GM12801 (cell line): Measurements from ENCODE around the gene EIPR1.

Source experiments
- TF ChIP-seq, protein P1 (sequence below): IDR thresholded peaks from one replicate; pipeline ENCODE4 v1.5.1; 2011; ENCODE audit warnings: control low read depth; ENCODE audit not compliant: insufficient read length; ENCODE audit errors: extremely low read depth

The EIPR1 gene

DNA sequence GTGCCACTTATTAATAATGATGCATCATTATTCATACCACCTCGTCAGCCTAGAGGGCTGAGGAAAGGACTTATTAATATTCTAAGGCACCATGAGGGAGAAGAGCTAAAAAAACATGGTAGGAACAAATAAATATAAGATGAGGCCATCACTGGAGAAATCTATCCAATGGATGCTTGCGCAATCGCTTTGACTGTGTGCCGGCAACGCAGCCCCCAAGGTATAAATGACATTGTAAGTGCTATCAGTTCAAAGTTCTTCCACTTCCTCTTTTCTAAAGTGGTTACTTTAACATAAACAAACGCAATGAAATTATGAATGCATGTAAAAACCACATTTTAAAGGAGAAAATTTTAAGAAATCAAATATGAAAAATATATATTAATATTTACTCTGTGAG lies 164.6 kb downstream of the EIPR1 start:
- TF ChIP-seq, protein P1, sequence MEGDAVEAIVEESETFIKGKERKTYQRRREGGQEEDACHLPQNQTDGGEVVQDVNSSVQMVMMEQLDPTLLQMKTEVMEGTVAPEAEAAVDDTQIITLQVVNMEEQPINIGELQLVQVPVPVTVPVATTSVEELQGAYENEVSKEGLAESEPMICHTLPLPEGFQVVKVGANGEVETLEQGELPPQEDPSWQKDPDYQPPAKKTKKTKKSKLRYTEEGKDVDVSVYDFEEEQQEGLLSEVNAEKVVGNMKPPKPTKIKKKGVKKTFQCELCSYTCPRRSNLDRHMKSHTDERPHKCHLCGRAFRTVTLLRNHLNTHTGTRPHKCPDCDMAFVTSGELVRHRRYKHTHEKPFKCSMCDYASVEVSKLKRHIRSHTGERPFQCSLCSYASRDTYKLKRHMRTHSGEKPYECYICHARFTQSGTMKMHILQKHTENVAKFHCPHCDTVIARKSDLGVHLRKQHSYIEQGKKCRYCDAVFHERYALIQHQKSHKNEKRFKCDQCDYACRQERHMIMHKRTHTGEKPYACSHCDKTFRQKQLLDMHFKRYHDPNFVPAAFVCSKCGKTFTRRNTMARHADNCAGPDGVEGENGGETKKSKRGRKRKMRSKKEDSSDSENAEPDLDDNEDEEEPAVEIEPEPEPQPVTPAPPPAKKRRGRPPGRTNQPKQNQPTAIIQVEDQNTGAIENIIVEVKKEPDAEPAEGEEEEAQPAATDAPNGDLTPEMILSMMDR = no peak

GRCh38 chr2:3212061-3212362 lies 165.6 kb downstream of the EIPR1 start:
- TF ChIP-seq, protein P1 = no peak

DNA sequence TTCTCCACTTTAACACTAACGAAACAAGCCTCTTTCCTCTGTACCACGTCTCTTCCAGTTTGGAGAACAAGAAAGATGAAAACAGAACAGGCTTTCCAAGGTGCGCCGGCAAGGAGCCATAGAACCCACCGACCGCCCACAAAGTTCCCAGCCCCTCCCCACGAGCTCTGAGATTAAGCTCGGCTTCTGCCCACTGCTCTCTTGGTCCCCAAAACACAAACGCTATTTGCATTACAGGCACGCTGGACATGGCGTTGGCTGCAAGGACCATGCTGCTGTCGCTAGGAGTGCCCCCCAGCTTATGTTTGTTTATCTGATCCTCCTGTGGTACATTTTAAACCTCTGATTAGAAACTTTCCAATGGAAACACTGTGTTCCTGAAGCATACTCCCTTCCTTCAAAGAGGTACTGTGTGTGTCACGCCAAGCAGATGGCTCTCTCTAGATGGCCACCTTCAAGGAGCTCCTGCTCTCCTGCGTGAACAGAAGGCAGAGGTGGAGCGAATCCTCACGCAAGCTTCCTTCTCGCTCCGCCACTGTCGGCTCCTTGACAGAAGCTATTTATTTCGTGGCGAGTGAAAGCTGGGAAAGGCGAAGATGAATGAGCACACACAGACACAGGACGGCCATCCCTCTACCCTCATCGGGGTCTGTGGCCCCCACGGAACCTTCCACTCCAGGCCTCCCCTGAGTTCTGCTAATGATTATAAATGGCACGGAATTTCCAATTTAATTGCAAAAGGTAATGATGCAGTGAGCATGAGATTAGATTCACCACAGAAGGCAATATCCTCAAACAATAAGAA lies 166.2 kb downstream of the EIPR1 start:
- TF ChIP-seq, protein P1 = no peak

DNA sequence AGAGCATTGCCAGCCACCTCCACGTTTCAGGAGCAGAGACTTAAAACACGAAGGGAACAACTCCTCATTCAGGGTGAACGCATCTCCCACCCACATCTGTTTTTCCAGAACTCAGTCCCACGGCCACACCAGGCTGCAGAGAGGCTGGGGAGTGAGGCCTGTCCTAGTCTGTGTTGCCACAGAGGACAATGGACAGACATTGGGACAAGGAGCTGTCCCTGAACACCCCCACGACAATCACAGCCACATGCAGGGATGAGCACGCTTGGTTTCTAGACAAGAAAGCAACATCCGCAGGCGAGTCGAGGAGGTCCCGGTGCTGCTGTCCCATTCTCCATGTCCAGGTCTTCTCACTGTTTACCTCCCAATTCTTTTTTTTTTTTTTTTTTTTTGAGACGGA lies 167.4 kb downstream of the EIPR1 start:
- TF ChIP-seq, protein P1 = no peak

DNA sequence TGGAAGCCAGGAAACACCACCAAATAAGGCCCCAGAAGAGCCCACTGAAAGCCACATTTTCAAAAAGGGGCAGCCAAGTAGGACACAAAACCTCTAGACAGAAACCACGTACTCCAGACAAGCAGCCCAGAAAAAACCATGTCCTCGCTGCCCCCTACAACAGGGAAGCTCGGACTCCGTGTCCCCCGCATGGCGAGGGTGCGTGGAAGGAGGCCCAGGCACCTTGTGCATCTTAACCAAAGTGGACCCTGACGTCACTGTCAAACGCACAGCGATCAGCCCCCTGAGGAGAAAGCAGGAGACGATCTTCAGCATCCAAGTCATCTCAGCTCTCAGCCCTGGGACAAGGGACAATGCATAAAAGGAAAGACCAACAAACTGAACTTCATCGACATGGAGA lies 168.4 kb downstream of the EIPR1 start:
- TF ChIP-seq, protein P1 = no peak

DNA sequence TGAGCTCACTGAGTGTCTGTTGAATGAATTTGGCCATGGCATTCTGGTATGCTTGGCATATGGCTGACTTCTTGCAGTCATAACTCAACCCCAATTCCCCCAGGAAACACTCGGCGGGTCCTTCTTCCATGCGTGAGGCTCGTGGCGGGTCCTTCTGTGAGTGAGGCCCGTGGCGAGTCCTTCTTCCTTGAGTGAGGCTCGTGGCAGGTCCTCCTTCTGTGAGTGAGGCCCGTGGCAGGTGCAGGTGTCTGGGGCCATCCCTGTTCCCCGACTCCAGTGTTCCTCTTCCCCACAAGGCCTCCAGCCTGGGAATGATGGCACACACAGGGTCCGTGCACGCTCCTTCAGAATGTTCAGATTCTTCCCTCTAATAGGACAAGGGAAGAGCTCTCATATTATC lies 169.0 kb downstream of the EIPR1 start:
- TF ChIP-seq, protein P1 = no peak

DNA sequence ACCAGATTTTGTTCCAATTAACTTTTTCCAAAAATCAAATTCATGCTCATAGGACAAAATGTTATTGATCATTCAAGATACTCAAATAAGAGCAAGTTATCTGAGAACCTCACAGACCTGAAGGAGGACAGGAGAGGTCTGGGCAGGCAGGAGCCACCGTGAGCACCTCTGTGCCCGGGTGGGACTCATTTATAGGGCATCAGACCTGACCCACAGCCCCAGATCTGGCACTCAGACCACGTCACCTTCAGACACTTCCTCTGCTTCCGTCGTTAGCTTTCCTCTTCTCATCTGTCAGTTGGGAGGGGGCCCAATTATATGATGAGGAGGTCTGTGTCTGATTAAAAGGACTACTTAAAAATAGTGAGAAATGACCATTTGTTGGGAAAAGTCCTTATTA lies 169.4 kb downstream of the EIPR1 start:
- TF ChIP-seq, protein P1 = no peak
